GM21717 (cell line): Measurements from ENCODE around the gene GLIS1.

ENCODE experiments used
- ATAC-seq: cut with Tn5 transposase; IDR thresholded peaks from one replicate; pipeline ENCODE4 v1.9.1; 2021; ENCODE audit warnings: mild to moderate bottlenecking, moderate library complexity; ENCODE audit not compliant: unreplicated experiment

The GLIS1 gene

DNA sequence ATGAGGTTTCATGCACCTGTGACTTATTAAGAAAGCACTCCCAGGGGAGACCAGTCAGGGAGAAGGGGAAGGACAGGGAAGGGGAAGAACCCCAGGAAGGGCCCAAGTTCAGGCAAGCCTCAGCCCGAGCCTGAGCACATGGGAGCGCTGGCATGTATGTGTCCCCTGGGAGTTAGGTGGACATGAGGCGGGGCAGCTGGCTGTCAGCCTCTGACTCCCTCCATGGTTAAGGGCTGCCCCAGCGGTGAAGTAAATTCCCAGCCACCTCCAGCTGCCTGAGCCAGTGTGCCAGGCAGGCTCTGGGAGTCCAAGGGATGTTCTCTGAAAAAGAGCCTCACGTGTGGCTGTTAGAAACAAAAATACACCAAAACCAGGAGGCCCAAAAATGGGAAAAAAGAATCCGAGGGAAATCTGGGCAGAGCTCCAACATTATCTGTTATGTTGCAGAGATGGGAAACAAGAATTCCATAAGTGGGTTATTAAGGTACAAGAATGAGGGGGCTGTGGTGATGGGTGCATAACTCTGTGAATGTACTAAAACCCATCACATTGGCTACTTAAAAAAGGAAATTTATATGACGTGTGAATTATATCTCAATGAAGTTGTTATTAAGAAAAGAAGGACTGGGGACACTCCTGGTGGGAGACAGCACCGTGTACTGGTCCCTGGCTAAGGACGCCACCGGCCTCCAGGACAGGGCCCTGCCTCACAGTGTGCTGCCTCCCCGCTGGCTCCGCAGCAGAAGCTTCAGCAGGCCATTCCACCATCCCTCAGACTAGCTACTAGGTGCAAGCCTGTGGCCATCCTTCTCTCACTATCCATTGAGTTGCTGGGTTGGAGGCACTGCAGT, 261.1 kb downstream of the GLIS1 start:
- no peak for ATAC-seq

GRCh38 chr1:53476579-53476978, 262.4 kb downstream of the GLIS1 start:
- ATAC-seq = no peak

- no peak for ATAC-seq
Measured at GRCh38 chr1:53475664-53476063, 263.3 kb downstream of the GLIS1 start.

DNA sequence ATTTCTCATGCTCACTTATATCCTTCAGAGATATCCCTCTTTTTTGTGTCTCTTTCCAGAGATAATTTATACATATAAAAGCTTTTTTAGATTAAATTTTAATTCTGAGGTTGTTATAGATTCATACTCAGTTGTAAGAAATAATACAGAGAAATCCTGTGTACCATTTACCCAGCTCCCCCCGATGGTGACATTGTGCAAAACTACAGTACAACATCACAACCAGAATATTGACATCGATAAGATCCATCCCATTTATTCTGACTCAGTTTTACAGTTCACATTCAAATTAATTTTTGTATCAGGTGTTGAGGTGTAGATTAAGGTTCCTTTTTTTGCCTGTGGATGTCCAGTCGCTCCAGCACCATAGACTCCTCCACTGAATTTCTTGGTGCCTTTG, 265.5 kb downstream of the GLIS1 start:
- ATAC-seq = no peak

GRCh38 chr1:53471000-53471399, 268.0 kb downstream of the GLIS1 start:
- no peak for ATAC-seq

DNA sequence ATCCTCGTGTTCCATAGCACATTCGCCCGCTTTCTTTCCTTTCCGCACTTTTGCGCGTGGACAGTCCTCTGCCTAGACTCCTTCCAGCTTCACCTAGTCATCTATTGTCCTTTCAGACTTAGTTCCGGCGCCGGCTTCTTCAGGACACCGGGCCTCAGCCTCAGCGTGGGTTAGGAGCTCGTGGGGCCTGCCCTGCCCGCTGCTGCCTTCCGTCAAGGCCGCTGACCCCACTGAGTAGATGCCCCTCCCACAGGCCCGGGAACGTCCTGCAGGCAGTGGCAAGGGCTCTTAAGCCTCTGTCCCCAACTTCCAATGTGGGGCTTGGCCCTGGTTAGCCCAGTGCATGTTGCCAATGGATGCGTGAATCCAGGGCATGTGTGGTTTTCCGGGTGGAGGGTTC, 268.4 kb downstream of the GLIS1 start:
- ATAC-seq = no peak

DNA sequence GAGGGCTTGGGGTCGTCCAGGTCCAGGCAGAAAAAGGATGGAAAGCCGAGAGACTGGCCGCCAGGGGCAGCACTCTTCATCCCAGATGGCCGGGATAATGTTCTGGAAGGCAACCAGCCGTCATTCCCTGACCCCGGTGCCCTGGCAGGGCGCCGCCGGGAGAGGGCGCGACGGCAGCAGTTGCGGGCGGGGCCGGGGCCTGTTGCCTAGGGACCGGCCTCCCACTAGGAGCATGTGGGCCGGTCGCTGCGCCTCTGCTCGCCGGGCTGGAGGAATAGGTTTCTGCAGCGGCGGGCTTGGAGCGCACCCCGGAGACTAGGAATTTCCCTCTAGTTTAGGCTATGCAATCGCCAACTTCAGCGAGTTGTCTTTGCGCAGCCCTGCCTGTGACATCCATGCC, 268.8 kb downstream of the GLIS1 start:
- no peak for ATAC-seq

- no peak for ATAC-seq
Measured at GRCh38 chr1:53469373-53469772, 269.6 kb downstream of the GLIS1 start.

GRCh38 chr1:53468374-53468773, 270.6 kb downstream of the GLIS1 start:
- no peak for ATAC-seq

- no peak for ATAC-seq
Measured at GRCh38 chr1:53467391-53467790, 271.6 kb downstream of the GLIS1 start.

GRCh38 chr1:53465023-53465957, 273.7 kb downstream of the GLIS1 start:
- no peak for ATAC-seq

DNA sequence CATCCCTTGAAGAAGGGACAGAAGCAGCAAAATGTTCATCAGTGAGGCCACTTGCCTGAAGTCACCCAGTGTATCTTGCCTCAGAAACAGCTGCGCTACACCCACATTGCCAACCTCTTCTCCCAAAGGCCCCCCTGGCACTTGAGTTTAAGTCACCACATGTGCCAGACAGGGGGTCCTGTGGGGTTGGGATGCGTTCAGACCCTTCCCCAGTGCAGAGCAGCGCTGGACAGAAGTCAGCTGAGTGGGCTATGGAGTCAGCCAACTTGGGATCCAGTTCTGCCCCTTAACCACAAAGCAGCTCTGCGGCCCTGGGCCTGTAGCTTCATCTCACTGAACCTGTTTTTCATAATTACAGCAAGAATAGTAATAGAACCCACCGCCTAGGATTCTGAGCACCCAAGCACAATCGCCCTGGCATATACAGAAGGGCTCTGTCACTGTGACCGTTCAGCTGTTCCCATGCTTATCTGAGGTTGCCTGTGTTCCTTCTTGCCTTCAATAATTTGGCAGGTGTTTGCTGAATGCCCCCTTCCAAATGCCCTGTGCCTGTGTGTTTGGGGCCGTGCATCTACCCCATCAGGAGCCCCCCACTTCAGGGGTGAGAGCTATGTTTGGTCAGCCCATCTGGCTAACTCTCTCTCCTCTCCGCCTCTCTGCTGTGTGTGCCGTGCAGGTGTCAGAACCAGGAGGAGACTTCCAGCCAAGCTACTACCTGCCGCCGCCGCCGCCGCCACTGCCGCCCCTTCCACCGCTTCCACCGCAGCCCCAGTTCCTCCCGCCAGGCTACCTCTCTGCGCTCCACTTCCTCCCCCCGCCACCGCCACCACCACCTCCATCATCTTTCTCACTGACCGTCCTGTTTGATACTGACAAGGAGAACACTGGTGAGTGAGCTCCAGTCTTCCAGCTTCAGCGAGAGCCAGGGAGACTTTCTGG, 274.7 kb downstream of the GLIS1 start:
- ATAC-seq = no peak

DNA sequence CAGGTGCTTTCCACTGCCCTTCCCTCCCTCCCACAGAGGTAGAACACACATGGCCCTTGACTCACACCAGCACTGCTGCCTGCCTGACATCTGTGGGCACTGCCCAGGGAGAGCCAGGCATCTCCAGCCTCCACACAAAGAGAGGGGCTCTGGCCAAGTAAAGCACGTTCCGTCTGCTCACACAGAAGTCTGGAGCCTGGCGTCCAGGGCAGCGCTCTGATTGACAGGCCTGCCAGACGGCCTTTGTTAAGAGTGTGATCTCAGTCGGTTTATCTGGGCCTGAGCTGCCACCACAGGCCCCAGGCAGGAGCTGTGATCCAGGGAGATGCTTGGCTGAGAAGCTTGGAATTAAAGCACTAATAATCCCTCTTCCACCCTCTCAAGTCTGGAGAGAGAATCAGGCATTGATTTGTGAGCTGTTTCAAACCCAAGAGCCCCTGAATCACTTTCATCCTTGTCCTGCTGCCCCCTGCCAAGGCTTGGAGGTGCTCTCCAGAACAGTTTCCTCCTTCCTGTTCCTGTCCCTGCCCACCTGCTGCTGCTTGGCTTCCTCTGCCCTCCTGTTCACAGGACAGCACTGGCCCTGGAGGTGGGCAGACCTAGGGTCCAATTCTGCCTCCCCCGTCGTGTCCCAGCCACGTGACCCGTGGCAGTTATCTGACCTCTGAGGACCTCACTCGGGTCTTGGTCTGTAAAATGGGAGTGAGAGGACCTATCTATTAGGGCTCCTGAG, 276.0 kb downstream of the GLIS1 start:
- no peak for ATAC-seq

- no peak for ATAC-seq
Measured at GRCh38 chr1:53462193-53462592, 276.8 kb downstream of the GLIS1 start.

DNA sequence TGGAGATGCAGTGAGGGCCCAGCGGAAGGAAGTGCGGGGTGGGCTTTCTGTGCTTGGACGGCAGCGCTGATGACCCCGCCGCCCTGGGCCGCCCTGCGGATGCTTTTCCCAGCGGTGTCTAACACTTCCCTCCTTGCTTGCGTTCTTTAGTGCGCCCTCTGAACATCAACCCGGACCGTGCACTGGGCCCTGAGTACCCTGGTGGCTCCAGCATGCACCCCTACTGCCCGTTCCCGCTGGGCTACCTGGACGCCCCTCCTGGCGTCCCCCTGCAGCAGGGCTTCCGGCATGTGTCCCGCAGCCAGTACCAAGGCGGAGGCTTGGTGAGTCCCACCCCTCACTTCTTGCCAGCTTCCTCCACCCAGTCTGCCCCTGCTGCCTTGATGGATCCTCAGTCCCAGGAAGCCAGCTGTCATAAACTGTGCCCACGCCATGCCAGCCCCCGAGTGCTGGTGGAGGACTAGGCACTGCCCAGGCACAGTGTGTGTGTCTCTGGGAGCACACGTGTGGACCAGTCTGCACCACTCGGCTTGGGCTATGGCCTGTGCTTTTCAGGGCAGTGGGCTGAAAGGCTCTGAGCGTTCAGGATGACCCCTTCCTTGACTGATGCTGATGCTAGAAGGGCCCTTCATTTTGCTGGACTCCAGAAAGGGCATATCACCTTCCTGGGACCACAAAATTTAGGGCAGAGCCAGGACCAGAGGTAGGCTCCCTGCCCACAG, 277.5 kb downstream of the GLIS1 start:
- ATAC-seq = no peak

DNA sequence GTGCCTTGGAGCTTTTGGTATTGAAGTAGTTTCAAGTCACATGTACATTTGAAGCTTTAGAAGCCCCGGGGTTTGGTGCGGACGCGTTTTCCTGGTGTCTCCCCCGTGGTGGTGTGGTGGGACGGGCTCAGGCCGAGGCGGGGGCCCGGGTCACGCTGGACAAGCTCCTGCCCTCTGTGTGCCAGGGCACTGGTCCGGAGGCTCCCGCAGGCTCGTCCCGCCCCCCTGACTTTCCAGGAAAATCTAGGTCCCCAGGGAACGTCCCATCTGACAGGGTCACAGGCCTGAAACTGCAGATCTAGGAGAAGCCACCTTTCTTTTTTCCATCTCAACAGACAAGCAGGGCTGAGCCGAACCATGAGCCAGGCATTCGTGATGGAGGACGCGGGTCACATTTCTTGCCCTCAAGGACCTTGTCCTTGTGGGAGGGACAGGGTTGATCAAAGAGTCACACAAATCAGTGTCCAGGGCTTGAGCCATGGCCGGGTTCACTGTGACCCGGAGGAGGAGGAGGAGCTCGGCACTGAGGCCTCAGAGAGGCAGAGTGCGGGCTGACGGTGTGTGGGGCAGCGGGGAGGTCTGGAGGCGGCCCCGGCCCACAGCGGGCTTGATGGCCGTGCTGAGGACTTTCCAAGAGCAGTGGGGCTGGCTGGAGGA, 278.2 kb downstream of the GLIS1 start:
- no peak for ATAC-seq

GRCh38 chr1:53460211-53460634, 278.7 kb downstream of the GLIS1 start:
- ATAC-seq = no peak

- no peak for ATAC-seq
Measured at GRCh38 chr1:53459321-53460175, 279.4 kb downstream of the GLIS1 start, which contains the start of gene DMRTB1. DMRTB1 (plus strand) TSS chr1:53459399; CDS start chr1:53459454, 55 bp downstream.
